Medulla oblongata (tissue), 1 donor: Measurements from ENCODE around the gene PLPP7.

ENCODE experiments used
- DNase-seq: peaks from one replicate; pipeline ENCODE4 v3.0.0-alpha.2; 2015; ENCODE audit errors: extremely low spot score

Gene PLPP7

DNA sequence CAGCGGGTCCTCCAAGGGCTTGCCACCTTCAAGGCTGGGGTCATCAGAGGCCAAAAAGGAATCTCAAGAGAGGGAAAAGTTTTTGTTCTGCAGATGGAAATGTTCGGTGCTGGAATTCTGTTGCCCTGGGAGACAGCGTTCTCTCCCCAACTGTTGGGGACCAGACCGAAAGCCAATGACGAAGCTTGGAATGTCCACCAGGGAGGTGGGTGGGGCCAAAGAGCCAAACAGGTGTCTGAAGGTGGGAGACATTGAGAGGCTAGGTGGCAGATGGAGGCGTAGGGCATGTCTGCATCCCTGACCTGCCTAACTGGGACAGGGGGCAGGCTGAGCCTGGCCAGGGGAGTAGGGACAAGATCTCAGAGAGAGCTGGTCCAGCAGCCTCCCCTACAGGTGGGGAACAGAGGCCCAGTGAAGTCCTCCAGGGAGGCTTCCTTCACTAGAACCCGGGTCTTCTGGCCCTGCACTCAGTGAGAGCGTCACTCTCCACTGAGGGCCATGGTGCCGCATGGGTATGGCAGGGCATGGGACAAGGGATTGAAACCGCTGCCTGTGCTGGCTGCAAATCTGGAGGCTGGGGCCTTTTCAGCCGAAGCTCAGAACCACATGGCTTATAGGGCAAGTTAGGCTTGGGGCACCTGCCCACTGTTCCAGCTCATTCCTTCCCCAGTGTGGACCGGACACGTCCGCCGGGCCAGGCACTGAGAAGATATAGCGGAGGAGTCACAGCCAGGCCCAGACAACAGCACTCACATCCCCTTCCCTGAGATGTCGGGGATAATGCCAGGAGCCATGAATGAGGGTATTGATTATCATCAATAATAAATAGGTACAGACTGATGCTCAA lies 8.2 kb upstream of the PLPP7 start:
- no peak for DNase-seq

DNA sequence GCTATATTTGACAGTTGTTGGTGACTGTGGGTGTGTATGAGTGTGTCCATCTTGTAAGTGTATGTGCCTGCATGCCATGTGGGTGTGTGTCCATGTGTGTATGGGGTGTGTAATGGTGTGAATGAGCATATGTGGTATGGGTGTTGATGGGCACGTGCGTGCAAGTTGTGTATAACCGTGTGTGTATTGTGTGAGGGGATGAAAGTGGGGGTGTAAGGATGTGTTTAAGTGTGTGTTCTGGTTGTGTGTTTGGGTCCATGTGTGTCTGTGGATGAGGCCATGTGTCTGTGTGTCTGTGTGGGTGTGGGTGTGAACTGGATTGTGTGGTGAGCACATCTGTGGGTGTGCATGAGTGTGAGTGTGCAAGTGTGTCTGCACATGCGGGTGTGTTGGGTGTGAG lies 7.3 kb upstream of the PLPP7 start:
- no peak for DNase-seq

DNA sequence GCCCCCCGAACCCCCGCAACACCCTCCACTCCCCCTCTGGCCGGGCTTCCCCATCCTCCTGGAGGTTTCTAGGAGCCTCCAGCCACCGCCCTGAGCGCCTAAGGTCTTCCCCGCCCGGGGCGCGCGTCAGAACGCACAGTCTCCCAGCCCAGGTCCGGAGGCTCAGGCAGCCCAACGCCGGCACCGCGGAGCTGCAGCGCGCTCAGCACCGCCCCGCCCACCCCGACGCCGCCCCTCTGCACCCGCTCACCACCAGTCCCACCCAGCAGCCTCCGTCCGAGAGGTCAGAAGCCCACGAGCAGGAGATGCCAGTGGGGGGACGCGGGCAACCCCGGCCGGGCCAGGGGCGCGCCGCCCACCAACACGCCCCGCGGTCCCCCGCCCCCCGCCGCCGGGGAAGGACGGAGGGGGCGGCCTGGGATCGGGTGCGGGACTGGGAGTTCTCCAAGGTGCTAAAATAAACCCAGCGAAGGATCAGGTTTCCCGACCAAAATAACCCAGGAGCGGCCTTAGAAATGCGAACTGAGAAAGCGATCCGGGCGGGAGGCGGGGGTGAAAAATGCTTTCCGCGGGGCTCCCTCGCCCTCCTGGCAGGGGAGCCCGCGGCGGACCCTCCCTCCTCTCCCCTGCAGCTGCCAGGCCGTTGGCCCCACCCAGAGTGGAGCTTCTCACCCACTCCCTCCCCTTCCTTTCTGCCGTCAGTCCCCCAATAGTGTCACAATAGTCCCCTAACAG lies 6.7 kb upstream of the PLPP7 start:
- no peak for DNase-seq

DNA sequence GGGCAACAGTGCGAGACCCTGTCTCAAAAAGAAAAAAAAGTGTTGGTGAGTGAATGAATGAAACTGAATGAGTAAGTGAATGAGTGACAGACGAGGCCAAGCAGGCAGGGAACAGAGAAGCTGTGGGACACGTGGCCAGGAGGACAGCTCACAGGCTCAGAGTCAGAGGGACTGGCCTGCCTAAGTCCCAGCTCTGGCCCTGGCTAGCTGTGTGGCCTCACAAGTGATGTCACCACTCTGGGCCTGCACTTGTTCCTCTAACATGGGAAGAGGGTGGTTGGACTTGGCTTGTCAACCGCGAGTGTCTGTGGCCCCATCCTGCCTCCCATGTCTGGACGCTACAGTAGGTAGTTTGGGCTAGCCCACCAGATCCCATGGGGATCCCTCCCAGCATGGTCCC lies 4.7 kb upstream of the PLPP7 start:
- no peak for DNase-seq

DNA sequence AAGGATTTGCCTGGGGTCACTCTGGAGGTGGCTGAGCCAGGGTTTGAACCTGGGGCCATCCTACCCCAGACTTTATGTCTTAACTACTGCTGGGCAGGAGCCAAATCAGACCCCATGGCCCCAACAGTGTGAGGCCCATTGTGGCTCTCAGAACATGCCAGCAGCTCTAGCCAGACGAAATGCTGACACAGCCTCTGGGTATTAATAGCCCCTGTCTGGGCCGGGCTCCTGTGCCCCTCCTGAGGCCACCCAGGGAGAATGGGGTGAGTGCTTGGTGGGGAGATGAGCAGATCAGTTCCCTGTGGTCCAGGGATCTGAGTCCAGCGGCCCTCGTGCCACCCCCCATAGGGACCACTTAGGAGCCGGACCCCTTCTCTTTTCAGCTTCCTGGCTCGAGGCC lies 2.2 kb upstream of the PLPP7 start:
- DNase-seq: no peak

DNA sequence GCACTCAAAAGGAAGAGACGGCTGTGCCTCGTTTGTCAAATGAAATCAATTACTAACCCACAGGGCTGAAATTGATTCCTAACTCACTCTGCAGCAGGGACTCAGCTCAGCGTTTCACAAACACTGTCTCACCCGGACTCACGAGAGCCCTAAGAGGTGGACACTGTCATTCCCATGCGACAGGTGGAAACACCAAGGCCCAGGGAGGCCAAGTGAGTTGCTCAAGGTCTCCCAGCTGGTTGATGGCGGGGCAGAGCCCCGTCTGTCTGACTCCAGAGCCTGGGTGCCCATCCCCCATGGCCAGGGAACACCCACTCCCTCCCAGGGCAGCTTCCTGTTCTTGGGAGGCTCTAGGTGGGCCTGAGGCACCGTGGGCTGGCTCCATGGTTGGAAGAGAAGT lies 1.3 kb upstream of the PLPP7 start:
- no peak for DNase-seq

DNA sequence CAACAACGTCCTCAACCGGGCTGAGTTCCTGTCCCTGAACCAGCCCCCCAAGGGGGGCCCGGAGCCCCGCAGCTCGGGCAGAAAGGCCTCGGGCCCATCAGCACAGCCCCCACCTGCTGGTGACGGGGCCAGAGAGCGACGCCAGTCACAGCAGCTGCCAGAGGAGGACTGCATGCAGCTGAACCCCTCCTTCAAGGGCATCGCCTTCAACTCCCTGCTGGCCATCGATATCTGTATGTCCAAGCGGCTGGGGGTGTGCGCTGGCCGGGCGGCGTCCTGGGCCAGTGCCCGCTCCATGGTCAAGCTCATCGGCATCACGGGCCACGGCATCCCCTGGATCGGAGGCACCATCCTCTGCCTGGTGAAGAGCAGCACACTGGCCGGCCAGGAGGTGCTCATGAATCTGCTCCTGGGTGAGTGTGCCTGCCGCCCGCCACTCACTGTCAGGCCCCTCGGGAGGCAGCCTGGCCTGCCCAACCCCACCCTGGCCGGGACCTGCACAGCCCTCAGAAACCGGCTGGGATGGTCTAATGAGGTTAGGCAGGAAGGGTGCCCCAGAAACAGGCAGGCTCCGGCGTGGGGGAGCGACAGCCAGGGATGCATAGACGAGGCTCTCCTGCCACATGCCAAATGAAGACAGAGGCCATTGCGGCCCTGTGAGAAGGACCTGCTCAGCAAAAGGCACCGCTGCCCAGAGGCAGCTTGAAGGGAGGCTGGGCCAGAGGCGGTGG lies 678 bp downstream of the PLPP7 start:
- no peak for DNase-seq

DNA sequence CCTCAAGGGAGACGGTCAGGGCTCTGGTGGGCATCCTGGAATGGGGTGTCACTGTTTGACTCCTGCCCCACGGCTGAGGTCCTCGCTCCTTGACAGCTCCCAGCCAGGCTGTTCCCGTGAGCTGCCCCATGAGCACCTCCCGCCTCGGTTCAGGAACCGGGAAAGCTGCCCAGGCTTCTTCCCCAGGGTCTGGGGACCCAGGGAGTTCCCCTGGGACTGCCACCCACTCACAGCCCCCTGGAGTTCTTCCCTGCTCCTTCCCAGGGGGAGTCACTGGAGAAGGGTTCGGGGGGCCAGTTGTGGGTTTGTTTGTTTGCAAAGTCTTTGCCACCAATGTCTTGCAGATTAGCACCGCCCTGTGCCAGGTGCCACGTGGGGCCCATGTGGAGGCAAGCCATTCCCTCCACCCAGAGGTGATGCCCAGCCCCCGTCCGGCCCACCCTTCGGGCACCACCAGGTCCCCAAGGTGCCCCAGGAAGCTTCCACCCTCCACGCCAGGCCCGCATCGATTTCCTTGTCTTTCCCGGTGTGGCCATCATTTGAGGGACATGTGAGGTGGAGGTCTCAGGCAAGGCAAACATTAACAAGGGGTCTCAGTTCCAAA lies 1.3 kb downstream of the PLPP7 start:
- no peak for DNase-seq

DNA sequence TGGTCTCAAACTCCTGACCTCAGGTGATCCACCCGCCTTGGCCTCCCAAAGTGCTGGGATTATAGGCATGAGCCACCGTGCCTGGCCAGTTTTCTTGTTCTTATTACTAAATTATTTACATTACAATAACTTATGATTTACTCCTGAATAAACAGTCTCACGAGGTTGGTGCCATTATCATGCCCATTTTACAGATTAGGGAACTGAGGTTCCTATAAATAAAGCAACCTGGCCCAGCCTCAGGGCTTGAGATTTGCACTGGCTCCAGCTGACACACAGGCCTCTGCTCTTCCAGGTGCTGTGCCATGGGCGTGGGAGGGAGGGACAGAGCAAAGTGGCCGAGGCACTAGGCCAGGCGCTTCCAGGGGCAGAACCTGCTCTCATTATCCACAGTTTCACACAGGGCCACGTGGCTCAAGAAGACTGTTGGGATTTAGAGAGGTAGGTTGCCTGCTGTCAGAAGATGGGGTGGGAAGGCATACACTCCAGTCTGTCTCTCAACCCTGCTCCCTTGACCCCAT lies 2.3 kb downstream of the PLPP7 start:
- DNase-seq: no peak

DNA sequence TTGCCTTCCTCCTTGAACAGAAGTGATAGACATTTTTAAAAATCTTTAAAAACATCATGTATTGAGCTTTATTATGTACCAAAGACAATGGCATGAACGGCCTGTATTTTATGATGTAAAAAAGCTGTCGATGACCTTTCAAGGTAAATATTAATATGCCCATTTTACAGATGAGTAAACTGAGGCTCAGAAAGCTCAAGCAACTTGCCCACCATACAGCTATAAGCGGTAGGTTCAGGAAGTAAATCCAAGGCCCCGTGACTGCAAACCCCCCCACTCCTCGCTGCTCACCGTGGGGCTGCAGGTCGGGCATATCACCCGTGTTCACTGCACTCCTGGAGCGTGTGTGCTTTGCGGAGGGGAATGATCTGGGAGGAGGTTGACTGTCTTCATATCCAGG lies 3.4 kb downstream of the PLPP7 start:
- DNase-seq: no peak

DNA sequence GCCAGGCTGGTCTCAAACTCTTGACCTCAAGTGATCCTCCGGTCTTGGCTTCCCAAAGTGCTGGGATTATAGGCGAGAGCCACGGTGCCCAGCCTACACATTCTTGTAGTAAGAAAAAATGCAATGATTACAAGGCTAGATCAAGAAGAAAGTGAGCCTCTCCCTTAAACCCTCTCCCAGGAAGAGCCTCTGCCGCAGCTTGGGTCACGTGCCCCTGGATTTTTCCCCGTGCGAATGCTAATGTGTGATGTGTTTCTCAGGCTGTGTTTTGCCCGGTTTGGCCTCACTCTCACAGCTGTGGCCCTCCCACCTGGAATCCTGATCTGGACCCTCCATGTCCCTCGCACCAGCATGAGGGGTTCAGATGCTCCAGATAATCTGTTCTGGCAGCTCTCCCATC lies 6.9 kb downstream of the PLPP7 start:
- no peak for DNase-seq

DNA sequence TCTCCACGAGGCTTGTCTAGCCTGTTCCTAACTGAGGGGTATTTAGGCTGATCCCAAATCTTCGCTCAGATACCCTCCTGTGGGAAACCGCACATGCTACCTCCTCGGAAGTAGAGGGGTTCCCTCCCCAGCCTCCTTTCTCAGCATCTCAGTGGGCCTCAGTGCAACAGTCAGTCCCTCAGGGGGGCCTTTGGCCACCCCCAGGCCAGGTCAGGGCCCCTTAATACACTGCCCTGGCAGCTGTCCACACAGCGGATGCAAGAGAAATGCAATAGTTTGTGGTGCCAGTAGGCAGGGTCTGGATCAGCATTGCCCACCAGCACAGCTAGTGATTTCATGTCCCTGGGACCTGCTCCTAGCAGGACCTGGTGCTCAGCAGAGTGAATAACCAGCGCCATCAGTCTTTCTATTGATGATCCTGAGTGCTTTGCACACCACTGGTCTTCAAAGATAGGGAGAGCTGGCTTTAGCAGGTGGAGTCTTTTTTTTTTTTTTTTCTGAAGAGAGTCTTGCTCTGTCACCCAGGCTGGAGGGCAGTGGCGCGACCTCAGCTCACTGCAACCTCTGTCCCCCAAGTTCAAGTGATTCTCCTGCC lies 7.5 kb downstream of the PLPP7 start:
- no peak for DNase-seq

DNA sequence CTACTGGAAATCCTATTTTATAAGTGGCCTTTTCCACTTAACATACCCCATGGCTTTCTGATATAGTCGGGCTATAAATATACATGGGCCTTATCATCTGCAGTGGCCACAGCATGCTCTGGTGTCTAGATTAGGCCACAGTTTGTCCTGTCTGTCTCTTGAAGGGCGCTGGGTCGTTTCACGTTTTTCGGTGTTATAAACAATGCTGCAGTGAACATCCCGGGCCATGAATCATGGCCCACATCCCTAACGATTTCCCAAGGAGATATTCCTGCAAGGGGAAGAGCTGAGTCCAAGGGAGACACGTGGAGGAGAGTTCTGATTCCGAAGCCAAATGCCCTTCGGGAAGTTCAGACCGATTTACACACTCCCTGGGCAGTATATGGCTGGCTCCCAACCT lies 8.4 kb downstream of the PLPP7 start:
- DNase-seq: no peak

DNA sequence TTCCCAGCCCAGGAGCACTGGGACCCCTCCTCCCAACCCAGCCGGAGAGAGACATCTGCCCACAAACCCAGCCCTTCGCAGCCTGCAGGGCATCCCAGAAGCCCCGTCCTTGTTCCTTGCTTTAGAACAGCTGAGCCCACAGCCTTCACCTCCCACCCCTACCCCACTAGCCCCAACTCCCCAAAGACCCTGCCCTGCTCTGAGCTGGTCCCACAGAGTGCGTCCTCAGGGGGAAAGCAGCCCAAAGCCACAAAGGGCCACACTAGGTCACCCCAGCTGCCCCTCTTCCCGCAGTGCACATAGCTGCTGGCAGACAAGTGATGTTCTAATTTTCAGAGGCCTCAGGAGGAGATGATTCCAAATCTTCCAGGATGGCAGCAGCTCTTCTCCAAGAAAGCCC lies 8.8 kb downstream of the PLPP7 start:
- no peak for DNase-seq

DNA sequence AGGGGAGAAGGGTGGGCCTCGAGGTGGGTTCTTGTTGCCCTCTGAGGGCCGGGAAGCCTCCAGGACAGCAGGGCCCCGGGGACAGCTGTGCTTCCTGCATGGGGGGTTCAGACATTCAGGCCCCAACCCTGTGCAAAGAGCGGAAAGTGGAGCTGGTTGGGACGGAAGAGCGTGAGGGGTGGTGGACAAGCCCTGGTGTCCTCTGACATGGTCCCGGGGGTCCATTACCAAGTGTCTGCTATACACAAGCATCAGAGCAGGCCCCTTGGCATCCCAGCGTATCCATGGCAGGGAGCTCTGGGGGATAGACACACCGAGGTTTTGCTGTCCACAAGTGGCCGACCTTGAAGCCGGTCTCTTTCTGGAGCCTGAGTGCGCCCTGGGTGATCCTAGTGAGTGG lies 9.3 kb downstream of the PLPP7 start:
- DNase-seq: no peak

DNA sequence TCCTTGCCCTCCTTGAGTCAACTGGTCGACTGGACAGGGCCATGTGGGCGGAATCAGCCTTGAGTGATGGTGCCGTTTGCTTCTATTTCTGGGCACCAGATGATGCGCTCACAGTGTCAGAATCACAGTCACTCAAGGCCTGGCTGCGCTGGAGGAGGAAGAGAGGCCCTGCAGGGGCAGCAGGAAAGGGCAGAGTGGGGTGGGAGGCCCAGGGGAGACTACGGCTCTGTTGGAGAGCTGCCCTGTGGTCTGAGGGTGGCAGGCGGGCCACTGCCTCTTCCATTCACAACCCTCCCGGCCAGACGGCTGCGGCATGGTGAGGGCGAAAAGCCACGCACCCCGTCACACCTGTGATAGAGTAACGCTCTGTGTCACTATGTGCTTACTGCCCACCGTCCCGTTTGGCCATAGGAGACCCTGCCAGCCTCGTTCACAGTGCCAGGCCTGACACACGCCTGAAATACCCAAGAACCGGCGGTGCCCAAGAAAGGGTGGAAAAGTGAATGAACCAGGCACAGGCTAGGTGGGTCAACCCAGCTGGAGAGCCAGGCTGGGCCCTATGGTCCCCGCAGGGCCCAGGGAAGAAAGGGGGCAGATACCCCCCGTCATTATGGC lies 9.9 kb downstream of the PLPP7 start:
- DNase-seq: no peak

DNA sequence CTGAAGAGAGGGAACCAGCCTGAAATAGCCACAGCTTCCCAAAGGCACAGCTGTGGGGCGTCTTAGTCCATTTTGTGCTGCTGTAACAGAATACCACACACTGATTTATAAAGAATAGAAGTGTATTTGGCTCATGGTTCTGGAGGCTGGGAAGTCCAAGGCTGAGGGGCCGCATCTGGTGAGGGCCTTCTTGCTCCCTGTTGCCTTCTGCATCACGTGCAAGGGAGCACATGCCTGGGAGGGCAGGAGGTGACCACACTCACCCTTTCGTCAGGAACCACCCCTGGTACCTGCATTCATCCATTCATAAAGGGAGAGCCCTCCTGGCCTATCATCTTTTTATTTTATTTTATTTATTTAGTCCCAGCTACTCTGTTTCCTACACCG lies 10.4 kb downstream of the PLPP7 start:
- DNase-seq: no peak

DNA sequence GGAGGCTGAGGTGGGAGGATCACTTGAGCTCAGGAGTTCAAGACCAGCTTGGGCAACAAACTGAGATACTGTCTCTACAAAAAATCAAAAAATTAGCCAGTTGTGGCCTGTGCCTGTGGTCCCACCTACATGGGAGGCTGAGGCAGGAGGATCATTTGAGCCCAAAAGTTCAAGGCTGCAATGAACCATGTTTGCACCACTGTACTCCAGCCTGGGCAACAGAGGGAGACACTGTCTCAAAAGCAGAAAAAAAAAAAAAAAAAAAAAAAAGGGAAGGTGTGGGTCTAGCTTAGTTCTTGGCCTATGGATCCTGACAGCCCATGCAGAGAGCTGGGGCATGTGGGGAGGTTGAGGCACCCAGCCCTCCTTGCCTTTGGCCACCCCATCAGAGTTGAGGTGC lies 10.9 kb downstream of the PLPP7 start:
- DNase-seq: no peak

DNA sequence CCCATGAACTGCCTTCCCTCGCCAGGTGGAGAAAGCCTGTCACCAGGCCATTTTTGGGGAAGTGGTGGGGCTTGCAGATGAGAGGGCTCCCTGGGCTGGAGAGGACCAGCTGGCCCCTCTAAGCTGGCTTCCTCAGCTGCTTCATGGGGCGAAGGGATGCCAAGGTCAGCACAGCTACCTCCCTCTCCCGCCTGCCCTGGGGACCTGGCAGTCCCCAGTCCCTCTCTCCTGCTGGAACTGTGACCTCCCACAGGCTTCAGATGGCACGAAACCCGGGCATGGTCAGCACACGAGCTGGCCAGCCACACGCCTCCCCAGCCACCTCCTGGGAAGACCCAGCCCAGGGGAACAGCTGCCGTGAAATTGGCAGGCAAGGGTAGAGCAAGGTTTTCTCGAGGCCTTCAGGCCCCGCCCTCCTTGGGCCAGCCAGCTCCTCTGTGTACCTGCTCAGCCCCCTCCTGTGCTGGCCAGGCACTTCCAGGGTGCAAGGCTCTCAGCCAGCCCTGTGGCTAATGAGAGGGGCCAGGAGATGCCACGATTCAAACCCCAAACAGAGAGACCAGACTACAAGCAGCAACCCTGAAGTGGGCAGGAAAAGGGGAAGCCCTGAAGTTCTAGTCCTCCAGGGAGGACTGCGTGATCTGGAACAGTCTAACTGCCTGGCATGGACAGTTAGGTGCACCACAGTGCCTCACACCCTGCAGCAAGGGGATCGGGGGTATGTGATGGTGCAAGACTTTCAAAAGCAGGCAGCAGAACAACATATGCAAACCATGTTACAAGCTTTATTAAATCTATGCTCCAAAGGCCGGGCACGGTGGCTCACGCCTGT lies 12.9 kb downstream of the PLPP7 start:
- no peak for DNase-seq
